ENCODE measurements around the gene DMRTC1.
"Not testable (repeated sequence)": the region's sequence is repeated elsewhere in the genome, so short reads cannot be mapped to it uniquely, and the experiment has no call there.

DMRTC1 gene, protein sequence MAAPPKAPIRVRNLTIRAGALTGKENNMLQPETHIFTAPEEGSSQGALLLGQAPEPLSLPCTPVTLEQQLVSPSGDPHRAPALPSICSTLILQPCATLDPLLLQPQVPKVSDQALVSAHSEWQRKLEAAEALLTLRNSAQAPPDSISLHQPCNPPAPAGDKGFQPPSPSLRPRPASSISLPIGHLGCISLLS

DNA sequence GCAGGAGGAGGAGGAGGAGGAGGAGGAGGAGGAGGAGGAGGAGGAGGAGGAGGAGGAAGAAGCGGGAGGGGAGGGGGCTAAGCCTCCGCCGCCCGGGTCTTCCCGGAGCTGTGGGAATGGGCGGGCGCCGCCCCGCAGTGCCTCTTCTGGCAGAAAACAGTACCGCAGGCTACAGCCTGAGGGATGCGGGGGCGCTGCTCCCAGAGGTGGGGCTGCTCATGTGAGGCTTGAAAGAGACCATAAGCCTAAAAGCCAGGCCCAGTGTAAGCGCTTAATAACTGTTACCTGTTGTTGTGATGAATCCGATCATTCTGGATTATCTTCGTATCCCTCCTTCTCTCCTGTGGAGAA lies at the start of gene DMRTC1:
Gene DMRTC1, minus strand, starts transcription at position 19 of the 351 bp plus-strand sequence. CDS start 68,143 bp downstream, outside the sequence.
- DNase-seq (ENCODE audit: low read depth in 2 of 3, low spot score in 1 of 3), result not testable (repeated sequence)

DNA sequence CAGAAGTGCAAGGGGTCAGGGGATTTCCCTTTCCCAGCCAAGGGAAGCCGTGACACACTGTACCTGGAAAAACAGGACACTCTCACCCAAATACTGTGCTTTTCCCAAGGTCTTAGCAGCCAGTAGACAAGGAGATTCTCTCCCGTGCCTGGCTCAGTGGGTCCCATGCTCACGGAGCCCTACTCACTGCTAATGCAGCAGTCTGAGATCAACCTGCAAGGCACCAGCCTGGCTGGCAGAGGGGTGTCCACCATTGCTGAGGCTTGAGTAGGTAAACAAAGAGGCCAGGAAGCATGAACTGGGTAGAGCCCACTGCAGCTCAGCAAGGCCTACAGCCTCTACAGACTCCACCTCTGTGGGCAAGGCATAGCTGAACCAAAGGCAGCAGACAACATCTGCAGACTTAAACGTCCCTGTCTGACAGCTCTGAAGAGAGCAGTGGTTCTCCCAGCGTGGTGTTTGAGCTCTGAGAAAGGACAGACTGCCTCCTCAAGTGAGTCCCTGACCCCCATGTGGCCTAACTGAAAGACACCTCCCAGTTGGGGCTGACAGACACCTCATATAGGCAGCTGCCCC lies 37.3 kb upstream of the DMRTC1 start:
- DNase-seq (ENCODE audit: low read depth in 2 of 3, low spot score in 1 of 3), result not testable (repeated sequence)

DNA sequence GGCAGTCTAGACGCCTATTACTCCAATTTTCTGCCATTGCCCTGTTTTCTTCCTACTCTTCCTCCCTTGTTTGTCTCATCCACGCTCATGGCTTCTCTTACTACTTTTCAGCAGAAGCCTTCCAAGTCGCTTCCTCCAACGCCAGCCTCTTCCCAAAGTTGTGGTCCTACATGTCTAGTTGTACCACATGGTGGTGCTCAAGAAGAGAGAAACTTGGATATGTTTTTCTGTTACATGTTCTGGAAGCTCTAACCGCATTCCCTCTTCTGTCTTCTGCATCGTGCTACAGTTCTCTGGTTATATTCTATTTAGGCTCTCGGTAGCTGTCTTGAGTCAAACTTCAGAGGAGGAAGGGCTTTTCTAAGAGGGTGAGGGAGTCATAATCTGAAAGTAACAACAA lies 31.2 kb upstream of the DMRTC1 start:
- DNase-seq (ENCODE audit: low read depth in 2 of 3, low spot score in 1 of 3), result not testable (repeated sequence)

DNA sequence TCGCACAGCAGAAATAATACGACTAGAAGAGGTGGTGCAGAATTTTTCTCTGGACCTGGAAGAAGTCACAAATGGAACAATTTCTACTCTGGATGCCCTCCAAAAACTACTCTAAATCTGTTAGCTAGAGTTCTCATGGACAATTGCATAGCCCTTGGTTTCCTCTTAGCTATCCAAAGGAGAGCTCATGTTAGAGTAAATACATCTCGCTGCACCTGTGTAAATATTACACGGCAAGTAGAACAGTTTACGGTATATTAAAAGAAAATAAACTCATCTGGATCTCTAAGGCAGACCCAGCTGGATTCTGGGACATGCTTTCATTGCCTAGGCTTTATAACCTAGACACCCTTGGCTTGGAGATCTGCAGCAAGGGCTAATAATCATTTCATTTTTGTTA lies 28.2 kb upstream of the DMRTC1 start:
- DNase-seq (ENCODE audit: low read depth in 2 of 3, low spot score in 1 of 3), result not testable (repeated sequence)

DNA sequence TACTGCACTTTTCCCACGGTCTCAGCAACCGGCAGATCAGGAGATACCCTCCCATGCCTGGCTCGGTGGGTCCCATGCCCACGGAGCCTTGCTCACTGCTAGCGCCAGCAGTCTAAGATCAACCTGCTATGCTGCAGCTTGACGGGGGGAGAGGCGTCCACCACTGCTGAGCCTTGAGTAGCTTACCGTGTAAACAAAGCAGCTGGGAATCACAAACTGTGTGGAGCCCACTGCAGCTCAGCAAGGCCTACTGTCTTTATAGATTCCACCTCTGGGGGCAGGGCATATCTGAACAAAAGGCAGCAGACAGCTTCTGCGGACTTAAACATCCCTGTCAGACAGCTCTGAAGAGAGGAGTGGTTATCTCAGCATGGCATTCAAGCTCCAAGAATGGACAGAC lies 16.3 kb upstream of the DMRTC1 start:
- DNase-seq (ENCODE audit: low read depth in 2 of 3, low spot score in 1 of 3), result not testable (repeated sequence)

DNA sequence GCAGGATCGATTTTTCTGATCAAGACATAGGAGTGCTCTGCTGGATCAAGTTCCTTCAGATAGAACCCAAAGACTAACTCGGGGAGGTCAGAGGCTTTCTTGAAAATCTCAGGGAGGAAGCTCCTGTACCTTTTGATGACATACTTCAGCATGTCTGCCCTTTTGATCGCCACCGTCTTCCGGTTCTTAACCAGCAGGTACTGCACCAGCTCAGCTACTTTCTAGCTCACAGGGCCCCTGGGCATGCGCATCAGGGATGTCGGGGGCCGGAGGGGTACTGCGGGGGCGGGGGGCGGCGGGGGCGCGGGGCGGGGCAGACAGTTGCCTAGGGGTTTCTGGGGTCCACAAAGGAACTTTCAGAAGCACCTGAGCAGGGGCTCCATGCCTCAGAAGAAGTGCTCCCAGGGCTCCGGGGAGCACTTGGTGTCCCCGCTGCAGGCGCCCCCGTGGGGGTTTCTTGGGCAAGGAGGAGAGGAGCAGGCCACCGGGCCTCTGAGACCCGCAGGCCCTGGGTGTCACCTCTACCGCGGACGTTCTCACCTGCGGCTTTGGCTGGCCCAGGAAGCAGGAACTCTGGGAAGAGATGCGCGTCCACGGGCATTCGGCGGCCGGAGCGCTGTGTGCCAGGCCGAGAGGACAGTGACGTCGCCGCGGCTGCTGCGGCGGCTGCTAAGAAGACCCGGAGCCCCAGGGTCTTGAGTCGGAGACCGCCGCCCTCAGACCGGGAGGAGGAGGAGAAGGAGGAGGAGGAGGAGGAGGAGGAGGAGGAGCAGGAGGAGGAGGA lies 410 bp downstream of the DMRTC1 start:
- not testable (repeated sequence) for DNase-seq (ENCODE audit: low read depth in 2 of 3, low spot score in 1 of 3)

DNA sequence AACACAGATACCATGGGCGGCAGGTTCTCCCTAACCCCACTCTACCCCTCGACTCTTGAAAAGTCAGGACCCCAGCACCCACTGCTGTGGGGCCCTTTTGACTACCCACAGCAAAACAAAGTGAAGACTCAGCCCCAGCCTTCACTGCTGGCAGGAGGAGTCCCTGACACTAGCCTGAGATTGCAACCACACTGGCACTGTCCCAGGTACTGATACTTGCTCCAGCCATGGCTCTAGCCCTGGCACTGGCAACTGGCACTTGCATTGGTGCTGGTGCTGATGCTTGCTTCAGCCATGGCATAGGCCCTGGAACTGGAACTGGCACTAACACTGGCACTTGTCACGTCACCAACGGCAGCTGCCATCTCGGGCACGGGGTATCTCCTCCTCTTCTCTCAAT lies 1.4 kb downstream of the DMRTC1 start:
- DNase-seq (ENCODE audit: low read depth in 2 of 3, low spot score in 1 of 3), result not testable (repeated sequence)

DNA sequence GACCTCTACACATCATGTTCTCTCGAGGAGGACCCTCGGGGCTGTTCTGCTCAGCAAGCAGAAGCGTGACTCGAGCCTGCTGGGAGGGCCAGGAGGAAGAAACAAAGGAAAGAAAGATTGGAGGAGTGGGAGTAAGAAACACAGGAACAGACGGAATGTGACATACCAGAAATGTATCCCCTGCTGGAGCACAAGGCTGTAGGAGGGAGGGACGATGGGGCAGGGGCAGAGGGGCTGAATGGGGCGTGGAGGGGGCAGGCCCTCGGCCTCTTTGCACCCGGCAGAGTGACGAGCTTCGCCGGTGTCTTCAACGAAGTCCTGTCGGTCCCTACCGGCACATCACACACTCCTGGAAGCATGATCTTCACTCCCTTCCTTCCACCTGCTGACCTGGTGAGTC lies 5.7 kb downstream of the DMRTC1 start, which contains the start of gene FAM236A:
Gene FAM236A, plus strand, starts transcription at position 301 of the 400 bp plus-strand sequence. Its CDS starts 57 bp downstream, at position 358.
- DNase-seq (ENCODE audit: low read depth in 2 of 3, low spot score in 1 of 3), result not testable (repeated sequence)

DNA sequence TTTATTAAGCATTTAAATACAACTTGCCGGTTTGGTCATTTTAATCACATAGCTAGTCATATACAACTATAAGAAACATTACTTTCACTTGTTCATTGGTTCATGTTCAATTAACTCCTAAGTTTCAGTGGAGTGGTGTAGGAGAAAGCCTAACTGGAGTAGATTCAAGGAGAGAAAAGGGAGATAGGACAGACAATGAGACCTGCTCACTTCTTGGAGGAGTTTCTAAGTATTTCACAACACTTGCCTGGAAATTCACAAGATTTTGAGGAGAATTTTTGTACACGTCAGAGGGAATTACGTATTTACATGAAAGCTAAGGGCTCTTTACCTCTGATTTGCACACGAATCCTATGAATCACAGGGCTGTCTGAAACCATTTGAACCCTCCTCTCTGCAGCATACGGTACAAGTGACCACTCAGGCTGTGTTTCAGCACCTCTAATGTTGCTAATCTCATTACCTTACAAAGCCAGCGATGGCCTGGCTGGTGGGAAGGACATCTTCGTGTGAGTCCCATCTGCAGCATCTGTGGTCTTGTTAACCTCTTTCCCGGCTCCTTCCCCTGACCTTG lies 6.7 kb downstream of the DMRTC1 start:
- not testable (repeated sequence) for DNase-seq (ENCODE audit: low read depth in 2 of 3, low spot score in 1 of 3)

DNA sequence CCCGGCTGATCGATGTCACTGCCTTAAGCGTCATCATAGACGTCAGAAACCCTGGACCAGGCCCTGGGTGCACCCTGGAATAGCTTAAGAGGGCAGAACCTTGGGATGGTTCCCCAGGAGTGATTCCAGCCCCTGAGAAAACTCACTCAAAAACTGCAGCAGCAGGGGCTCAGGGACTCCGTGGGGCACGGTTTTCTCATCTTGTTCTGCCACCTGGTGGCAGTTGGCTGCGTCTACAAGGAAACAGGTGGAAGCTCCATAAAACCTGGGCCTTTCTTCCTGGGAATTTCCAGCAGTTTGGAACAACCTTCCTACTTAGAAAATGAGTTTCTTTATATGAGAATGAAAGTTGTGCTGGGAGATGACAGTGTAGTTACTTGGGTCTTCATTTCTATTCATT lies 7.2 kb downstream of the DMRTC1 start:
- not testable (repeated sequence) for DNase-seq (ENCODE audit: low read depth in 2 of 3, low spot score in 1 of 3)

DNA sequence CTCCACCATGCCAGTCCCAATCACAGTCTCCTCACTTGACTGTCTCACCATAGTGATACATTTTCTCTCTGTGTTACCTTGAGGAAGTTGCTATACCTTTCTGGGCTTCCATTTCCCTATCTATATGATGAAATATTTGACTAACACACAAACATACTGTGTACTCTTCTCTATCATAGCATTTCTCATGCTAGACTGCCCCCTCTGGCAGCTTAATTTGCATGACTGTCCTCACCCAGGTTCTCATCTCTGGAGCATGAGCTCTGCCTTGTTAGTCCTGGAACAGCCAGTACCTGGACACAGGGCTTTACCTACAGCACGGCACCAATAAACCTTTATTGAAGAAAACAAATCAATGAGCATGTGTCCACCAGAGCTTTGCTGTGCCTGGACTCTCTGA lies 11.4 kb downstream of the DMRTC1 start:
- not testable (repeated sequence) for DNase-seq (ENCODE audit: low read depth in 2 of 3, low spot score in 1 of 3)

DNA sequence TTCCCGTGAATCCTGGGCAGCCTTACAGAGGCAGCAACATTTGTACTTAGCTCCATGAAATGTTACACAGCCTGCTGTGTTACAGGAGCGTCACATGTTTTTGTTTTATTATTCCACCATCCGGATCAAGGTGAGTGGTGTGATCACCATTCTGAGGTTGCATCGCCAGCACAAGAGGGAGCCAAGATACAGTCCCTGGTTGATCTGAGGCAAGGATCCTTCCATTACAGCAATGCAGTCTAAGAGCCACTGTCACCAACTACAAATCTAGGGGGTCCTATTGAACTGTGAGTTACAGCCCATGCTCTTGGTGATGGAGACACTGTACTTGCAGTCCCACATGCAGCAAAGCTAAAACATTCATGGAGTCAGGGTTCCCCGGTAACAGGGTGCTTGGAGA lies 27.5 kb downstream of the DMRTC1 start:
- DNase-seq (ENCODE audit: low read depth in 2 of 3, low spot score in 1 of 3), result not testable (repeated sequence)

DNA sequence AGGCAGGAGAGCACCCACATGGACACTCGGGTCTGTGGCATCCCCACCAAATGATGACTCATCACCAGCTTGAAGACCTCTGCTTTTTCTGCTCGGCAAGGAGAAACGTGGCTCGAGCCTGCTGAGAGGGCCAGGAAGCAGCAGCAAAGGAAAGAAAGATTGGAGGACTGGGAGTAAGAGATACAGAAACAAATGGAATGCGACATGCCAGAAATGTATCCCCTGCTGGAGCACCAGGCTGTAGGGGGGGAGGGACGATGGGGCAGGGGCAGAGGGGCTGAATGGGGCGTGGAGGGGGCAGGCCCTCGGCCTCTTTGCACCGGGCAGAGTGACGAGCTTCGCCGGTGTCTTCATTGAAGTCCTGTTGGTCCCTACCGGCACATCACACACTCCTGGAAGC lies 31.3 kb downstream of the DMRTC1 start, which contains the start of gene FAM236C:
Gene FAM236C, plus strand, starts transcription at position 301 of the 400 bp plus-strand sequence. CDS start 100 bp downstream, outside the sequence.
- not testable (repeated sequence) for DNase-seq (ENCODE audit: low read depth in 2 of 3, low spot score in 1 of 3)

DNA sequence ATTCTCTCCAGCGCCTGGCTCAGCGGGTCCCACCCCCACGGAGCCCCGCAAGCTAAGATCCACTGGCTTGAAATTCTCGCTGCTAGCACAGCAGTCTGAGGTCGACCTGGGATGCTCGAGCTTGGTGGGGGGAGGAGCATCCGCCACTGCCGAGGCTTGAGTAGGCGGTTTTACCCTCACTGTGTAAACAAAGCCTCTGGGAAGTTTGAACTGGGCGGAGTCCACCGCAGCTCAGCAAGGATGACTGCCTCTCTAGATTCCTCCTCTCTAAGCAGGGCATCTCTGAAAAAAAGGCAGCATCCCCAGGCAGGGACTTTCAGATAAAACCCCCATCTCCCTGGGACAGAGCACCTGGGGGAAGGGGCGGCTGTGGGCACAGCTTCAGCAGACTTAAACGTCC lies 53.9 kb downstream of the DMRTC1 start:
- not testable (repeated sequence) for DNase-seq (ENCODE audit: low read depth in 2 of 3, low spot score in 1 of 3)

DNA sequence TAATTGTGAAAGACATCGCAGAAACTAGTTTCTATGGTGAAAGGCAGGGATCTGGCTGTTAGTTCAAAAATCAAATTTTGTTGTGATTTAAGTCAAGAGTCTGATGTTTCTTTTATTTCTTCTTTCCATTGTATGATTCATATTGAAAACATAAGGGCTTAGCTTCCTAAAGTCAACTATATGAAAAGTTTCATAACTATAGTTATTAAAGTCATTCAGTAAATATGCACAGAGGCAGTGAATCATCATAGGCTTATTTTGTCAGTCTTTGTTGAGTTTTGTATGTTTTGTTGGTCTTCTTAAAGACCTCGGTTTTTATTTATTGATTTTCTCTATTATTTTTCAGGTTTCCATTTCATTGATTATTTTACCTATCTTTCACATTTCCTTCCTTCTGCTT lies 60.7 kb downstream of the DMRTC1 start:
- DNase-seq (ENCODE audit: low read depth in 2 of 3, low spot score in 1 of 3), result not testable (repeated sequence)

DNA sequence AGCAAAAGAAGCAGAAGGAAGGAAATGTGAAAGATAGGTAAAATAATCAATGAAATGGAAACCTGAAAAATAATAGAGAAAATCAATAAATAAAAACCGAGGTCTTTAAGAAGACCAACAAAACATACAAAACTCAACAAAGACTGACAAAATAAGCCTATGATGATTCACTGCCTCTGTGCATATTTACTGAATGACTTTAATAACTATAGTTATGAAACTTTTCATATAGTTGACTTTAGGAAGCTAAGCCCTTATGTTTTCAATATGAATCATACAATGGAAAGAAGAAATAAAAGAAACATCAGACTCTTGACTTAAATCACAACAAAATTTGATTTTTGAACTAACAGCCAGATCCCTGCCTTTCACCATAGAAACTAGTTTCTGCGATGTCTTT lies 106.1 kb downstream of the DMRTC1 start:
- DNase-seq (ENCODE audit: low read depth in 2 of 3, low spot score in 1 of 3), result not testable (repeated sequence)

DNA sequence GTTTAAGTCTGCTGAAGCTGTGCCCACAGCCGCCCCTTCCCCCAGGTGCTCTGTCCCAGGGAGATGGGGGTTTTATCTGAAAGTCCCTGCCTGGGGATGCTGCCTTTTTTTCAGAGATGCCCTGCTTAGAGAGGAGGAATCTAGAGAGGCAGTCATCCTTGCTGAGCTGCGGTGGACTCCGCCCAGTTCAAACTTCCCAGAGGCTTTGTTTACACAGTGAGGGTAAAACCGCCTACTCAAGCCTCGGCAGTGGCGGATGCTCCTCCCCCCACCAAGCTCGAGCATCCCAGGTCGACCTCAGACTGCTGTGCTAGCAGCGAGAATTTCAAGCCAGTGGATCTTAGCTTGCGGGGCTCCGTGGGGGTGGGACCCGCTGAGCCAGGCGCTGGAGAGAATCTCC lies 112.9 kb downstream of the DMRTC1 start:
- DNase-seq (ENCODE audit: low read depth in 2 of 3, low spot score in 1 of 3), result not testable (repeated sequence)
